NCI-H1092 treated with DMSO at 0.1 percent for 48 hours (cell line): ENCODE measurements around the gene CADPS2.

ENCODE experiments used
- DNase-seq: peaks from one replicate; lab custom pipeline; 2025; lab: John Stamatoyannopoulos, UW

CADPS2 gene

DNA sequence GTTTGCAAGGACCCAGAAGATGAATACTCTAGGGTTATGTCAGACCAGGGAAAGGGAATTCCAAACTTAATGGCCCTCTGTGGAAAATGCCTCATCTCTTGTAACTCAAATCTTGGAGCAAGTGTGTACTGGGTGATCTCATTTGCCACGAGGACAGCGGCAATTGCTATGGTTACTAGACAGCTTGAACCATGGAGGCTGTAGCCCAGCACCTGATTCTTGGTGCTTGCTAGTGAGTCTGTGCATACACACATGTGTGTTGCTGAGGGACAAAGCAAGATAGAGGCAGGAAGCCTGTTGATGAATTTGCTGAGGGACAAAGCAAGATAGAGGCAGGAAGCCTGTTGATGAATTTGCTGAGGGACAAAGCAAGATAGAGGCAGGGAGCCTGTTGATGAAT, 523.1 kb downstream of the CADPS2 start:
- no peak for DNase-seq

DNA sequence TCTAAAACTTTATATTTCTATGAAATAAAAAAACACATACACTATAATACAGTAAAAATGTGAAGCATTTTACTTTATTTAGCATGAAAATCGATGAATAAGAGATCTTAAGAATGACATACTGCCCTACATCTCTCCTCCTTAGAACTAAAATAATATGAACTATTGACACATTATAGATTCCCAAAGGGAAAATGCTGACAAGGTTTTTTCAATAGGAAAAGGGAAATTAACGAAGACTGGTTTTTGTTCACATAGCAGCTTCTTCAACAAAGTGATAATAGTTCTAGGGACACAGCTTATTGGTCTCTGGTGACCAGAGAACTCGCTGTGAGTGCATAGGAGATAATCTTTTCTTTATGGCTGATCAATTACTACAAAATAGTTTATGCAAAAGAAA, 523.8 kb downstream of the CADPS2 start:
- DNase-seq: no peak

DNA sequence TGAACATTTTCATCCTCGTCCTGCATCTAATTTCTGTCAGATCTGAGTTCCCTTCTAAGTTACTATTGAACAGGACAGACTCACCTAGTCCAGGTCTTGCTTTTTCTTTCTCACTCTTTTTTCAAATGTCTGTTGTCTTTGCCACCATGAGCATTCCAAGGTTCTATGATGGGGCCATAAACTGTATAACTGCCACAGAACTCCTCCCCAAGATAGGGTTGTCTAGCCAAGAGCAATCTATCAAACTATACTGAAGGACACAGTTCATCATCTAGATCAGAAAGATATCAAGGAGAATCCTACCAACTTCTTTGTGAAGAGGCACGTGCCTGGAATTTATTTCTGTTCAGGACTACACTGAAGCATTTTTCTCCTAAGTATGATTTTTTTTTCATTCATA, 531.6 kb downstream of the CADPS2 start:
- DNase-seq: no peak

DNA sequence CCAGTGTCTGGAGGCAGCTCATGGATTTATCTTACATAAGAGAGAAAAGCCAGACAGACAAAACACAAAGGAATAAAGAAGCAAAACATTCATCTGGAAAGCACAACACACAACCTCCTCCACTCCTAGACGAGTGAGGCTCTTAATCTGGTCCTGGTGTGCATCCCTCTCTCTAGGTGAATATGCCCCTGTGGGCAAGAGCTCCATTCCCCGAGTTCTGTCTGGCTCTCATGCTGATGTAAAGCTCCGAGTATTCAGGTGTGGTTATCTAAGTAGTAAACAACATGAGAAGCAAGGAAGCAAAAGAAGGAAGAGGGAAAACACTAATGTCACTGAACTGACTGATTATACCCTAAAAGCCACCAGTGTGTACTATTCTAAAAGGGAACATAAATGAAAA, 533.8 kb downstream of the CADPS2 start:
- no peak for DNase-seq

DNA sequence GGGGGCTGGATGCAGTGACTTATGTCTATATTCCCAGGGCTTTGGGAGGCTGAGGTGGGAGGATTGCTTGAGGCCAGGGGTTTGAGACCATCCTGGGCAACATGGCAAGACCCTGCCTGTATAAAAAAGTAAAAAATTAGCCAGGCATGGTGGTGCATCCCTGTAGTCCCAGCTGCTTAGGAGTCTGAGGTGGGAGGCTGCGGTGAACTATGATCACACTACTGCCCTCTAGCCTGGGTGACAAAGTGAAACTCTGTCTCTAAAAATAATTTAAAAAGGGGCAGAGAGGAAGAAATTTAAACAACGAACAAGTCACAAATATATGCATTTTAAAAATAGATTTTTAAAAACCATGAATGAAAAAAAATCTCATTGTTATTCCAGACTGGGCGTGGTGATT, 535.6 kb downstream of the CADPS2 start:
- no peak for DNase-seq

DNA sequence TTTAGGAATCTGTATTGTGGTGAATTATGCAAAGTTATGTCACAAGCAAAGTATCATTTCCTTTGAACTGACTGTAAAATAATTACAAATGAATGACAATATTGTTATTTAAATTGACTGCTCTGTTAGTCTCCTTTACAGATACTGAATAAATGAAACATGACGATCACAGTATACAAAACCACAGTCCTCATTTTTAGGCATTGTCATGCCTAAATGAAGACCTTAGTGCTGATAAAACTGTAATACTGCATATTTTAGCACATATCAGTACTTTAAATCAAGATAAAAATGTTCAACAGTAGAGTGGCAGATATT, 542.0 kb downstream of the CADPS2 start:
- DNase-seq: no peak

DNA sequence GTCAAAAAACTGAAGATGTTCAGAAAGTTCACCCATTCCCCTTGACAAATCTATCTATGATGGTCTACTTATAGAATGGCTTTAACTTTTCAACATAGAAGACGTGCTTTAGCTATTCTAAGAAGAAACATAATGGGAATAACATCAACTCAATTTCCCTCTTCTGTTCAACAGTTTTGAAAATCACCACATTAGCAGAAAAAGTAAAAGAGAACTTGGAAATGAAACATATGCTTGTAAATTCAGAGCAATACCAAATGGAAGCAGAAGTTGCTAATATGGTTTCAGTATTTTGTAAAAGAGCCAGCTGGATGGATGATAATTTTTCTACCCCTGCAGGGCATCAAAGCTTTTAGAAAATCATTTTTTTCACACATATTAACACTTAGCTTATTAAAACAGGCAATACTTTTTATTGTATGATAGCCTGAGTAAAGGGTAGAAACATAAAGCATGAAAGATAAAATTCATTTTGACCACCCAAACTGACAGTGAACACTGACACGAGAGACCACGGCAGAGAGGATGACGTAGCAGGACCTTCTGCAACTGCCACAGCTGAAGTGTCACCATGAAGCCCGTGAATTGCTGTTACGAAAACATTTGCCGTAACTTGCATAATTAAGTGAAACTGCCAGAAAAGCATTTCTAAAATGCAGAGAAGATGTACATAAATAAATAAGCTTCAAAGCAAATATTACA, 542.5 kb downstream of the CADPS2 start:
- no peak for DNase-seq

DNA sequence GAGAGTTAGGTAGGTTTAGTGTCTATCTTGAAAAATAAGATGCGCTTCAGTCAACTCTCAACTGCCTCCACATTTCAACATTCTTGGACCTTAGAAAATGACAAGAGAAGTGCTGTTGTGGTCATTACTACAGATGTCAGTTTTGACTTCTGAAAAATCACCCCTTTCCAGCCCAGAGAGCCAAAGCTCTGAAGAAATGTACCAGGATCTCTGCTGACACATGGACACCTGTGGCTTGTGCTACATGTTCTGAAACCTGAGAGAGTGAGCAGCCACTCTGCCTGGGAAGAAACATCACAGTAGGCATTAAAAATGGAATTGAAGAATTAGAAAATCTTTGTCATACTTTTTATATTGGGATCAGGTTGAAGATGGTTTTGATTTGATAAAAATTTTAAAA, 545.8 kb downstream of the CADPS2 start:
- DNase-seq: no peak

DNA sequence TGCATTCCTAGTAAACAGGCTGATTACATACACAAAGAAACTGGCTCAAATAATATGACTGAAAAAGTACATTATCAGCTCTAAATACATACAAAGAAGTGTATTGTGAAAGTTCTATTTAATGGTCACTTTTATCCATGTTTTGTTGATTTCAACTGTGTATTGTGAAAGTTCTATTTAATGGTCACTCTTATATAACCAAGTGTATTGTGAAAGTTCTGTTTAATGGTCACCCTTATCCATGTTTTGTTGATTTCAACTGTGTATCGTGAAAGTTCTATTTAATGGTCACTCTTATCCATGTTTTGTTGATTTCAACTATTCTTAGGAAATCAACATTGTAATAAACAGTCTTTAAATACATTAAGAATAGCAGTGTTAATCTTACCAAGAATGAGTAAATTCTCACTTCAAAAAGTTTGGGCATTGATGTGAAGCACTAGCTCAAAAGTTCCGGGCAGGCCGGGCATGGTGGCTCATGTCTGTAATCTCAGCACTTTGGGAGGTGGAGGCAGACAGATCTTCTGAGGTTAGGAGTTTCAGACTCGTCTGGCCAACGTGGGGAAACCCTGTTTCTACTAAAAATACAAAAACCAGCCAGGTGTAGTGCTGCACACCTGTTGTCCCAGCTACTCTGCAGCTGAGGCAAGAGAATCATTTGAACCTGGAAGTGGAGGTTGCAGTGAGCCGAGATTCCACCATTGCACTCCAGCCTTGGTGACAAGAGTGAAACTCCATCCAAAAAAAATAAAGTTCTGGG, 546.9 kb downstream of the CADPS2 start:
- DNase-seq: no peak

DNA sequence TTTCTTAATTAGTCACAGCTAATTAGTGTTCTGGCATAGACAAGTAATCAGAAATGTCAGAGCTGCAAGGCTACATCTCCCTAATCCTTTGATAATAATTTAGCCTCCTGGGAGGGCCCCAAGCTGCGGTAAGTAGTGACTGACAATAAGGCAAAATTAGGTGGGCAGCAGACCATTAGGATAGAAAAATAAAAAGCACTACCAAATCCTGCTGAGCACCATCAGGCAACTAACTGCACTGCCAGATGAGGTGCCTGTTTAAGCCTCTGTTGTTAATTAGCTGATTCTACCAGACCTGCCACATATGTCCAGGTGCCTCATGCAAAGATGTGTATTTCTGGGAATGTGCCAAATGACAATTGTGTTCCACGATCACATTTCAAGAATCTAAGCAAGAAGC, 549.2 kb downstream of the CADPS2 start:
- no peak for DNase-seq

DNA sequence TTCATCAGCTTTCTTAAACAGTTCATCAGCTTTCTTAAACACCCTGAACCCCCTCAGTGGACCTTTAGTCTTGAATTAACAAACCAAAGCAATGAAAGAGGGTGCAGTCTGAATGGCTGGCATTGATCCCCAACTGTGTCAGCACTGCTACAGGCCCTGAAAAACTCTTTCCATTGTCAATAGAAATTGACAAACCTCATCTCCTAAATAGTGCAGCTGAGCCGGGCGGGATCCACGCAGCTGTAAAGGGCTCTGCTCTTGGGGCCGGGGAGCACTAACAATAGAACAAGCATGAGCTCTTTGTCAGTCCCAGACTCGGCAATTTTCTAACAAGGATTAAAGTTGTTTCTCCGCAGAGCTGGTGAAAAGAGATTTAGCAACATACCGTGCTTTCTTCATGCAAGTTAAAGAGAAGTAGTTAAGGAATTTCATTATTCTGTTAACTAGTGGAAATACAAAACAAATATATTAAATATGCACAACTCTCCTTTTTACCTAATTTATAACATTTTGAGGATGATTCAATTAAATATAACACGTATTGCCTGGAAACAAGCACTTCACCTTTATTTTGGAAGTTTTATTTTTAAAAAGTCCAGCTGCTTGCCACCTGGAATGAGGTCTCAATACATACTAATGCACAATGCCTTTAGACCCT, 557.0 kb downstream of the CADPS2 start:
- no peak for DNase-seq

DNA sequence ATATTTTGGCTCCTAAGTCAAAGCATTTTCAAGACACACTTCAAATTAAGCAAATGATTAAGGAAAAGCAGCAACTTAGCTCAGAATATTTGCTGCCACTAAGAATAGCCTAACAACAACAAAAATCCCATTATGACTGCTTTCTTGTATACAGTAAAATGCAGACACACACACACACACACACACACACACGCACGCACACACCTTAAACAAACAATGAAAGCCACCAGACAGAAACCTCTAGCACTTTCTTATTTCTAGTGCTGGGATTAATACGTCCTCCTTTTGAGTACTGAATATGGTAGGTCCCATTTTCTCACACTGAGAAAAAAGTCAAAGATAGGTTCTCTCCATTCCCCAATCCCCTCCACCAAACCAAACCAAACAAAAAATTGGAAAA, 558.3 kb downstream of the CADPS2 start:
- DNase-seq: no peak

DNA sequence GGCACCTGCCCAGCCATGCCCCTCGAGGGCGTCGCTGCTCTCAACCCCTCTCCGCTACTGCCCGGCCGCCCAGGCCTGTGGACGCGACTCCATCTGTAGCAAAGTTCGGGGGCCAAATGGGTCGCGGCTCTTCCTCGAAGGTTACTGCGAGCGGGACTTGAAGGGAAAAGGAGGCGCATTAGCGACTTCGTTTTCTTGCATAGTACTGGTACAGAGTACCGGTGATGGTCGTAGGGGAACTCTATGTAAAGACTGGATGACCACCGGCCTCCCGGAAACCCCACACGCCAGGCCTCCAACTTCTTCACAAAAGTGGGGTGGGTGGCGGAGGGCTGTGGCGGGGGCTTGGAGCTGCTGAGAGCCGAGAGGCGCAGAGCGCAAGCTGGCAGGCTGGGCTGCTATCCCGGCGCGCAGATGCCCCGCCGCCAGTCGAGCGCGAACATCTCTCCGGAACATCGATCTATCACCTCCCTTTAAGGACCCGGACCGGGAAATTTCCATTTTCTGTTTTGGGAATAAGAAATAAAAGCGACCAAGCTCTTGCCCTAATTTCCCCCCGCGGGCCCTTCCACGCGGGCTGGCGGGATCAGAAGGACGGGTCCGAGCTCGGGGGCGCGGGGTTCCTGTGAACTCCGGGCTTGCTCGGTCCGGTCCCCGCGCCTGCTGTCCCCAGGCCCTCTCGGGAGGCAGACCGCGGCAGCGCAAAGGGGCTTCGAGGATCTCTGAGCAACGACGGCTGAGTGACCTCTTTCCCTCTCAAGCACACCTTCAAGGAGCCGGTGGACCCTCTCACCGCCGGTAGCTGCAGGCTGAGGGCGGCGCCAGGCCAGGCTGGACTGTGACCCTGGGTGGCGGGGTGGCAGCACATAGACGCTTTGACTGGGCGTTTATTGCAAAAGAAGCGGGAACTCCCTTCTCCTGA, 569.5 kb downstream of the CADPS2 start:
- DNase-seq: no peak

DNA sequence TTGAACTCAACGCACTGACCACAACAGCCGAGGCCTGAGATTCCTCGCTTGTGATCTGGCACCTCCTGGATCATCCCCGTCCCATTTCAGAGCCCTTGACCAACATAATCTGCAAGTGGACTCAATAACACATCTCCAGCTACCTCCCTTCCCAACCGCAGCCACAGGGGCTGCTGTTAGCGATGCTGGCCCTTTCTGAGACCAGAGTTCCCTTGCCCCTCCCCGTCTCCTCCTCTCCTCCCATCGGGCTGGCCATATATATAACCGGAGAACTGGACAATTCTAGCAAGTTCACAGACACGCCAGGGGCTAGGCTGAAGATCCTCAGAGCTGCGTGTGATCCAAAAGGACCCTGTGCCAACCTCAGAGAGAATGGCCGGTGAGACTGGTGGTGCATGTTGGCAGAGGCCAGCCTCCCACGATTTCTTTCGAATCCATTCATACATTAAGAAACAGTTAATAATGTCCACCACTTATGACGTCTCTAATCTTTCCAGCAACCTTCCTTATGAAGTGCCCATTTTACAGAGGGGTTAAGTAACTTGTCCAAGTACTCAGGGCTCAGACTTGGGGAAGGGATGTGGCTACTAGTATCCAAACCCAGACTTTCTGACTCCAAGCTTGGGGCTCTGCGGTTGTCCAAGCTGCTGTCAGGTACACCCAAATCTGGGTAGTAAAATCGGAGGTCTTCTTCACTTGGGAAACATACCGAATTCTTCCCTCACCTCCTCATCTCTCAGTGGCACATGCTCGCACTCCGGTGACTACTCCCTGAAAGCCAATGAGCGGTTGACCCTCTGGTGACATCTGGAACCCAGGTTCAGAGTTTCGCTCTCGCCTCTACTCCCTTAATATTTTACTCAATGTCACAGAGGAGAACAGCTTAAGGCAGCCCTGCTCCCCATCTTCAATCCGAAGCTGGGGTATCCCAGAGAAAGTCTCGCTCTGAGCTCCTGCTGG, 570.5 kb downstream of the CADPS2 start:
- no peak for DNase-seq

DNA sequence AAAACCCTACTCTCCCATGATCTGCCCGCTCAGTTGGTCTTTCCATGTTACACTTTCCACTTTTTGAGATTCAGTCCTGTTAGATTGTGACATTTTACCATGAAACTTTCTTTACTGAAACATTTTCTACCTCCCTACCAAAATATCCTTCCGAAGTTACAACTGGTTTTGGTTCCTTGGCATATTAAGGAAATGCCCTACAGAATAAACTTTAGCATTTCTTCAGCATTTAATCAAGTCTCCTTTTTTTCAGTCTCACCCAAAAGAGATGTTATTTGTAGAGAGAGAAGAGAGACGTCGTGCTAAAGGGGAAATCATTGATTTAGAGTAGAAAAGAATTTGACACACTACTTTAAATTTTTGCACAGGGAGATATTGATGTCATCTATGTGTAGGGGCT, 572.0 kb downstream of the CADPS2 start:
- DNase-seq: no peak

DNA sequence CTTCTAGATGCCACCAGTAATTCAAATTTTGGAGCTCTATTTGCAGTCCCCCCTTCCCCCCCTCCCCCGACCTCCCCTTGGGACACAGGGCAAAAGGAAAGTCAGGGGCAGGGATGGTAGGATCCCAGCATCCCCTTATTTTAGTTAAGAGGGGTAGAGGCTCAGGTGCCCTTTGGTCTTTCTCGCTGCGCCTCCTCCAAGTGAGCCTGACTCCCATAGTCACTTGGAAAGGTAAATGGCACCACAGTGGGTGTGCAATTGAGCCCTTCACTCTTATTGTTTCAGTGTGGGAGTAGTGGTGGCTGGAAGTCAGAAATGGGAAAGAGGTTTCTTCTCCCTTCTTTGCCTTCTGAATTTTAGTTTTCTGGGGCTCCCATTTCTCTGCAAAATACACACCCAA, 573.5 kb downstream of the CADPS2 start:
- DNase-seq: no peak

DNA sequence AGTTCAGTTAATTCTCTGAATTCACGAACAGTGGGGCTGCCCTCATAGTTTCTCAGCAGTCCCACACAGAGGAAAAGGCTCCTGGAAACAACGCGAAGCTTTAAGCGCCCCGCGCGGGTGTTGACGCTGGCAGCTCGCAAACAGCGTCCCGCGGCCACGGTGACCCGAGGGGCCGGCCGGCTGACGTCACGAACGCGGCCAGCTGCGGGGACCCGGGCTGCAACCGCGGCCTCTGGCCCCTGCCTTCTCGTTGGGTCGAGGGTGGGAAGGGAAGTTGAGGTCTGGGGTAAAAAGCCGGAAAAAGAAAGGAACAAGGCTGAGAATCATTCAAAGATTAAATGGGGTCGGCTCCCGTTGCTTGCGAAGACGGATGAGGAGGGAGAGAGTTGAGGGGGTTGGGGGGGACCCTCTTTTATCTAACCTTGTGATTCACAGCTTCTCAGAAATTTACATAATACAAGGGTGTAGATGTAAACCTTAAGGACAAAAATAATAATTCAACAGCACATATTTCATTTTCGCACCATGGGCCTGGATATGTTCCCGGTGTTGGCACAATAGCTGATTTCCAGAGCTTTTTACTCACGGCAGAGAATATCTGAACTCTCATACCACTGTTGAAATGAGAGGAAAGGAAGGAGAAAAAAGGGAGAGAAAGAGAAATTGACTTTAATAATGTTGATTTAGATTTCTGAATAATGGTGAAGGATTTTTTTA, 574.4 kb downstream of the CADPS2 start:
- peak; percentile 8 for DNase-seq

DNA sequence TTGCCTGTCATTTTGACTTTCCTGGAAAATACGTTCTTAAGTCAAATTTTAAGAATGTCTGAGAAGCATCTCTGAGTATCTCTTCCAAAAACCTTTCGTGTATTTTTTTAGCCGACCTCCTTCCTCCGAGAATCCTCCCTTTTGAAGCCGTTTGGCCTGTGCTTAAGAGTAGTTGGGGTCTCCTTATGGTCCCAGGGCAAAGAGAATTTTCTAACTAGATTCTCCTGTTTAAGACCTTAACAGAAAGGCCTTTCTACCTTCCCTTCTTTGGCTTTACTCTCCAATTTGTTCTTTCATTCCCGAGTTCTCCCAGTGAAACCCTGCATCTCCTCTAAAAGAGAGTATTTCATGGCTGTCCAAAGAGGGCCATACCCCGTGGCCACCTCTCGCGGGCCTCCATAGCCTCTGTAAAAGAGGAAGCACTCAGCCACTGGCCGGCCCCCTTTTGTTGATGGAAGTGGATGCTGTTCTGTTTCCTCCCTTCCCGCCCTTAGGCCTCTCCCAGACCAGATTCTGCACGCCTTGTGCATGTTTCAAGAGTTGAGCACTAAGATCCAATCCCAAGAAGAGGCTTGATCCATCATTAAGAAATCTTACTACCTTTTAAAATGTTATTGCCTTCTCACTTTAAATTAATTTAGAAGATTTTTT, 575.1 kb downstream of the CADPS2 start:
- no peak for DNase-seq

DNA sequence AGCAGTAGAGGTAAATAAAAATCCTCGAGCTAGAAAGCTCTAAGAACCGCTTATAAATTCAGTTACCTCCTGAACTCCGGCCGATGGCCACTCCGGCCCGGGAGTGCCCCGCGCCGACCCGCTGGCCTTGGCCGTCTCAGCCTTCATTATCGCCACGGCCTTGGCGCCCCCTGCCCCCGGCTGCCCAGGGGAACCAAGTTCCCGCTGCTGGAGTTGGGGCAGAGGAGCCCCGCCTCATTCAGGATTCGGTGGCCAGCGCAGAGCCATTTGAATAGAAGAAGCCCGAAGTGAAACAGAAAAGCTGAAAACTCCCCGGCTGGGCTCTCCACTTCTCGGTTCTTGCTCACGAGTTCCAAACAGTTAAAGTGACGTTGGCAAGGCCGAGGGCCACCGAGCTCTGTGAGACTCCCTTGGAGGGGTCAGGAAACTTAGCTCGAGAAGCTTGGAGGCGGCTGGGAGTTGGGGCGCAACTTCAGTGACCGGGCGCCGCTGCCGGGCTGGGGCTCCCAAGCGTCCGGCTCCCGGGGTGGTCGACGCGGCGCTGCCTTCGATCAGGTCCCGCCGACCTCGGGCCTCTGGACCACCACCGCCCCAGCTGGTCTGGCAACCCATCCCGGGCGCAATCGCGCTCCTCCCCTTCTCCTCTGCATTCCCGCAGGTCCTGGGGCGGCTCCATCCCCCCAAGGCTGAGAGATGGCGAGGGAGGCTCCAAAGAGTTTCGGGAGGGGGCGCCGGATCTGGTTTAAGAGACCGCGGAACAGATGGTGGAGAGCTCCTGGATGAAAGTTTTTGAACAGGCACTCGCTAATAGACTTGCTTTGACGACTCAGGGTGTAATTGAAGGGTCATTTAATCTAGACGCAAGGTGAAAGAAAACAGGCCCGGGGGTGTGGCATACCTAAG, 575.9 kb downstream of the CADPS2 start:
- no peak for DNase-seq
